Endodermal cell (in vitro differentiated cells): ENCODE data around the gene ZNF429. TPM values are rescaled to one million over a fixed set of nuclear protein-coding genes. Genes with fewer than 3 reads are reported as not detected.
A peak's percentile ranks its signal among the peaks of the same experiment; 100 is the strongest.
"Not testable (repeated sequence)": the region's sequence is repeated elsewhere in the genome, so short reads cannot be mapped to it uniquely, and the experiment has no call there.

Source experiments
- DNase-seq: peaks from one replicate; pipeline ENCODE4 v3.0.0-alpha.2; 2017
- H3K27ac ChIP-seq: 2 replicates; pipeline ENCODE4 v1.5.1; 2013; ENCODE audit warnings: mild to moderate bottlenecking, low read depth, low read length, moderate library complexity
- H3K27me3 ChIP-seq: 2 replicates; pipeline ENCODE4 v1.6.1; 2013; ENCODE audit warnings: mild to moderate bottlenecking, low read length, moderate library complexity; ENCODE audit not compliant: insufficient read depth, control insufficient read depth, poor library complexity, severe bottlenecking
- H3K36me3 ChIP-seq: 2 replicates; pipeline ENCODE4 v1.7.0; 2013; ENCODE audit warnings: mild to moderate bottlenecking, low read length, moderate library complexity; ENCODE audit not compliant: control insufficient read depth, insufficient read depth
- H3K4me1 ChIP-seq: one replicate; pipeline ENCODE4 v1.7.0; 2013; ENCODE audit warnings: low read length; ENCODE audit not compliant: control insufficient read depth, insufficient read depth
- H3K4me3 ChIP-seq: 2 replicates; pipeline ENCODE4 v1.5.1; 2013; ENCODE audit warnings: mild to moderate bottlenecking, low read length, moderate library complexity
- H3K9ac ChIP-seq: 2 replicates; pipeline ENCODE4 v1.6.1; 2013; ENCODE audit warnings: mild to moderate bottlenecking, low read length, moderate library complexity; ENCODE audit not compliant: poor library complexity, severe bottlenecking; ENCODE audit errors: extremely low read depth
- H3K9me3 ChIP-seq: 2 replicates; pipeline ENCODE4 v1.6.1; 2013; ENCODE audit warnings: mild to moderate bottlenecking, low read length, moderate library complexity; ENCODE audit not compliant: control insufficient read depth
- H3K27ac Mint-ChIP-seq: 2 replicates; pipeline ENCODE4 v1.8.0; 2020; ENCODE audit warnings: mixed read lengths
- H3K27me3 Mint-ChIP-seq: 2 replicates; pipeline ENCODE4 v1.8.0; 2021; ENCODE audit warnings: mild to moderate bottlenecking, mixed read lengths; ENCODE audit not compliant: insufficient read depth
- H3K36me3 Mint-ChIP-seq: 2 replicates; pipeline ENCODE4 v1.8.0; 2020; ENCODE audit warnings: low read depth, mixed read lengths
- H3K4me1 Mint-ChIP-seq: 2 replicates; pipeline ENCODE4 v1.8.0; 2020; ENCODE audit warnings: mixed read lengths
- H3K4me3 Mint-ChIP-seq: 2 replicates; pipeline ENCODE4 v1.8.0; 2020; ENCODE audit warnings: mild to moderate bottlenecking, moderate library complexity, mixed read lengths
- H3K9me3 Mint-ChIP-seq: 2 replicates; pipeline ENCODE4 v1.8.0; 2020; ENCODE audit warnings: mild to moderate bottlenecking, mixed read lengths
- WGBS, 2 experiments: methylation state at CpG; one replicate each; pipeline versions ENCODE4 v1.1.5 to v1.1.7; 2013; ENCODE audit warnings: missing lambda C conversion rate in 2 of 2, mixed read lengths in 1 of 2; ENCODE audit not compliant: insufficient coverage in 1 of 2, insufficient read length in 1 of 2; 5-methylcytosine and 5-hydroxymethylcytosine counted together
- total RNA-seq, 2 donors: library from RNA; stranded (reverse); fragmentation: NEBNext Ultra II Directional in 1 of 2; extraction: Animal tissue kit (Norgen Biotek cat#: 25700) in 1 of 2; gene quantifications; 2 replicates in 1 of 2; 3 replicates in 1 of 2; pipeline ENCODE4 v1.2.1, GENCODE V29; 2021
- TF ChIP-seq, protein P1 (sequence below): fragments of 200-600 bp; sonication (generic); conservative IDR thresholded peaks from 2 replicates; pipeline ENCODE4 v1.5.0; 2021; ENCODE audit warnings: antibody characterized with exemption, mild to moderate bottlenecking

ZNF429 gene
- total RNA-seq, 2 donors from 2014 or later: 14.3 to 23.2 TPM

GRCh38 chr19:21472507-21472906 is 32.9 kb upstream of the ZNF429 start:
- peaks cover 8% of the 10 kb centered on the region for H3K27me3 Mint-ChIP-seq
- Histone ChIP-seq H3K4me1 (no peaks in the 10 kb centered on the region), H3K9me3 (no peaks in the 10 kb centered on the region), H3K4me3 (no peak overlapping the region), H3K27me3 (no peaks in the 10 kb centered on the region), H3K36me3 (no peaks in the 10 kb centered on the region), H3K27ac (no peak overlapping the region), H3K9ac (no peak overlapping the region)
- TF ChIP-seq, protein P1, sequence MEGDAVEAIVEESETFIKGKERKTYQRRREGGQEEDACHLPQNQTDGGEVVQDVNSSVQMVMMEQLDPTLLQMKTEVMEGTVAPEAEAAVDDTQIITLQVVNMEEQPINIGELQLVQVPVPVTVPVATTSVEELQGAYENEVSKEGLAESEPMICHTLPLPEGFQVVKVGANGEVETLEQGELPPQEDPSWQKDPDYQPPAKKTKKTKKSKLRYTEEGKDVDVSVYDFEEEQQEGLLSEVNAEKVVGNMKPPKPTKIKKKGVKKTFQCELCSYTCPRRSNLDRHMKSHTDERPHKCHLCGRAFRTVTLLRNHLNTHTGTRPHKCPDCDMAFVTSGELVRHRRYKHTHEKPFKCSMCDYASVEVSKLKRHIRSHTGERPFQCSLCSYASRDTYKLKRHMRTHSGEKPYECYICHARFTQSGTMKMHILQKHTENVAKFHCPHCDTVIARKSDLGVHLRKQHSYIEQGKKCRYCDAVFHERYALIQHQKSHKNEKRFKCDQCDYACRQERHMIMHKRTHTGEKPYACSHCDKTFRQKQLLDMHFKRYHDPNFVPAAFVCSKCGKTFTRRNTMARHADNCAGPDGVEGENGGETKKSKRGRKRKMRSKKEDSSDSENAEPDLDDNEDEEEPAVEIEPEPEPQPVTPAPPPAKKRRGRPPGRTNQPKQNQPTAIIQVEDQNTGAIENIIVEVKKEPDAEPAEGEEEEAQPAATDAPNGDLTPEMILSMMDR: no peak
- no peak for DNase-seq
- H3K4me3 Mint-ChIP-seq: no peak overlapping the region
- H3K36me3 Mint-ChIP-seq: no peaks in the 10 kb centered on the region
- peaks cover 3% of the 10 kb centered on the region for H3K4me1 Mint-ChIP-seq
- no peaks in the 10 kb centered on the region for H3K9me3 Mint-ChIP-seq
- no peak overlapping the region for H3K27ac Mint-ChIP-seq

DNA sequence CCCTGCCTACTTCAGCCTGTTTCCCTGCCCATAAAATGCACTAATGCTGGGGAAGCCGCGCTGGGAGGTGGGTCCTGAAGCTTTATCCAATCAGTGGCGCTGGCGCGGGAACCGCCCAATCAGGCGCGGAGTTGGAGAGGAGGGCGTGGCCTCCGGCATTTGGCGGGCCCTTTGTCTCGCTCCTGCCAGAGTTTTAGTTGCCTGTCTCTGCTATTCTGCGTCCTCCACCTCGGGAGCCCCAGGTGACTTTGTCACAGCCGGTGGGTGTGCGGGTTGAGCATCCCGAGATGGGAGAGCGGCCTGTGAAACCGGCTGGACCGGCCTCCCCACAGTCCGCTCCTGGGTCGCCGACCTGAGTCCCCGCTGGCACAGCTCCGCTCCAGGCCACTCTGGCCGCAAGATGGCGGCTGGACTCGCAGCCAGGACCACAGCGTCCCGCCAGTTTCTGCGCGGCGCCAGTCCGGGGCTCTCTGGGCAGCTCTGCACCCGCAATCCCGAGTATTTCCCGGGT is 30.7 kb upstream of the ZNF429 start:
- peak overlapping the region; percentile 80 for H3K4me3 Mint-ChIP-seq
- Histone ChIP-seq H3K27me3 (no peaks in the 10 kb centered on the region), H3K27ac (peak overlapping the region; percentile 93), H3K9ac (peak overlapping the region; percentile 64), H3K36me3 (no peaks in the 10 kb centered on the region), H3K4me1 (no peaks in the 10 kb centered on the region), H3K4me3 (peak overlapping the region; percentile 73), H3K9me3 (no peaks in the 10 kb centered on the region)
- H3K36me3 Mint-ChIP-seq: no peaks in the 10 kb centered on the region
- H3K27ac Mint-ChIP-seq: peak overlapping the region; percentile 99
- peaks cover 3% of the 10 kb centered on the region for H3K4me1 Mint-ChIP-seq
- WGBS, 2 experiments: 34 to 65% methylated on average over 25 to 37 of the region's 37 CpGs
- no peaks in the 10 kb centered on the region for H3K9me3 Mint-ChIP-seq
- TF ChIP-seq, protein P1: peak; percentile 19
- peak; percentile 98 for DNase-seq
- peaks cover 8% of the 10 kb centered on the region for H3K27me3 Mint-ChIP-seq

DNA sequence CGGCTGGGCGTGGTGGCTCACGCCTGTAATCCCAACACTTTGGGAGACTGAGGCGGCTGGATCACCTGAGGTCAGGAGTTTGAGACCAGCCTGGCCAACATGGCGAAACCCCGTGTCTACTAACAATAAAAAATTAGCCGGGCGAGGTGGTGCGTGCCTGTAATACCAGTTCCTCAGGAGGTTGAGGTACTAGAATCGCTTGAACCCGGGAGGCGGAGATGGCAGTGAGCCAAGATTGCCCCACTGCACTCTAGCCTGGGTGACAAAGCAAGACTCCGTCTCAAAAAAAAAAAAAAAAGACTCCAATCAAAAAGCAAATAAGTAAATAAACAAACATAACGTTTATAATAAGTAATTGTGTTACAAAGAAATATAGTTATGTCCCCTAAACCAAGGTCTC is 23.0 kb upstream of the ZNF429 start:
- H3K4me1 ChIP-seq, H3K27ac ChIP-seq, DNase-seq, H3K4me3 Mint-ChIP-seq, H3K9ac ChIP-seq, H3K27ac Mint-ChIP-seq, H3K9me3 ChIP-seq, H3K4me1 Mint-ChIP-seq, H3K27me3 ChIP-seq, H3K4me3 ChIP-seq, H3K27me3 Mint-ChIP-seq, H3K36me3 ChIP-seq: not testable (repeated sequence)
- 96% methylated on average over 12 of the region's 14 CpGs for WGBS, 2 experiments
- peaks cover 30% of the 10 kb centered on the region for H3K36me3 Mint-ChIP-seq
- H3K9me3 Mint-ChIP-seq: peaks cover 23% of the 10 kb centered on the region

GRCh38 chr19:21482863-21483276 is 22.5 kb upstream of the ZNF429 start:
- Histone ChIP-seq H3K9ac (no peak overlapping the region), H3K36me3 (no peaks in the 10 kb centered on the region), H3K4me3 (no peak overlapping the region), H3K27ac (no peak overlapping the region), H3K27me3 (no peaks in the 10 kb centered on the region), H3K9me3 (peaks cover 2% of the 10 kb centered on the region), H3K4me1 (no peaks in the 10 kb centered on the region)
- H3K27ac Mint-ChIP-seq: no peak overlapping the region
- peaks cover 29% of the 10 kb centered on the region for H3K9me3 Mint-ChIP-seq
- no peaks in the 10 kb centered on the region for H3K27me3 Mint-ChIP-seq
- WGBS, 2 experiments: 68 to 92% methylated on average over 7 to 18 of the region's 18 CpGs
- DNase-seq: peak; percentile 80
- TF ChIP-seq, protein P1: peak; percentile 95
- no peaks in the 10 kb centered on the region for H3K4me1 Mint-ChIP-seq
- H3K4me3 Mint-ChIP-seq: no peak overlapping the region
- H3K36me3 Mint-ChIP-seq: peaks cover 35% of the 10 kb centered on the region
